Measurements from ENCODE around the gene OR51A7.
"Not testable (repeated sequence)": the region's sequence is repeated elsewhere in the genome, so short reads cannot be mapped to it uniquely, and the experiment has no call there.

DNA sequence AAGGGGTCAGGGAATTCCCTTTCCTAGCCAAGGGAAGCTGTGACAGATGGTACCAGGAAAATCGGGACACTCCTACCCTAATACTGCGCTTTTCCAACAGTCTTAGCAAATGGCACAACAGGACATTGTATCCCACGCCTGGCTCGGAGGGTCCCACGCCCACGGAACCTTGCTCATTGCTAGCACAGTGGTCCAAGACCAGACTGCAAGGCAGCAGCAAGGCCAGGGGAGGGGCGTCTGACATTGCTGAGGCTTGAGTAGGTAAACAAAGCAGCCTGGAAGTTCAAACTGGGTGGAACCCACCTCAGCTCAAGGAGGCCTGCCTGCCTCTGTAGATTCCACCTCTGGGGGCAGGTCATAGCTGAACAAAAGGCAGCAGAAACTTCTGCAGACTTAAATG is 49.3 kb upstream of the OR51A7 start:
- TF ChIP-seq, protein P1, sequence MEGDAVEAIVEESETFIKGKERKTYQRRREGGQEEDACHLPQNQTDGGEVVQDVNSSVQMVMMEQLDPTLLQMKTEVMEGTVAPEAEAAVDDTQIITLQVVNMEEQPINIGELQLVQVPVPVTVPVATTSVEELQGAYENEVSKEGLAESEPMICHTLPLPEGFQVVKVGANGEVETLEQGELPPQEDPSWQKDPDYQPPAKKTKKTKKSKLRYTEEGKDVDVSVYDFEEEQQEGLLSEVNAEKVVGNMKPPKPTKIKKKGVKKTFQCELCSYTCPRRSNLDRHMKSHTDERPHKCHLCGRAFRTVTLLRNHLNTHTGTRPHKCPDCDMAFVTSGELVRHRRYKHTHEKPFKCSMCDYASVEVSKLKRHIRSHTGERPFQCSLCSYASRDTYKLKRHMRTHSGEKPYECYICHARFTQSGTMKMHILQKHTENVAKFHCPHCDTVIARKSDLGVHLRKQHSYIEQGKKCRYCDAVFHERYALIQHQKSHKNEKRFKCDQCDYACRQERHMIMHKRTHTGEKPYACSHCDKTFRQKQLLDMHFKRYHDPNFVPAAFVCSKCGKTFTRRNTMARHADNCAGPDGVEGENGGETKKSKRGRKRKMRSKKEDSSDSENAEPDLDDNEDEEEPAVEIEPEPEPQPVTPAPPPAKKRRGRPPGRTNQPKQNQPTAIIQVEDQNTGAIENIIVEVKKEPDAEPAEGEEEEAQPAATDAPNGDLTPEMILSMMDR (IDR thresholded peaks at IDR 0.05) = not testable (repeated sequence)
- not testable (repeated sequence) for TF ChIP-seq POLR2A (IDR thresholded peaks at IDR 0.05)

All from lower leg skin (tissue), 3 donors.